MM.1S (cell line): ENCODE results near the gene MST1.

Source experiments
- CTCF ChIP-seq: fragments of 300-600 bp; sonication (generic); IDR thresholded peaks from 2 replicates; pipeline ENCODE4 v1.5.1; 2016; ENCODE audit warnings: antibody characterized with exemption, low read length, mixed read lengths
- EZH2 ChIP-seq: fragments of 300-600 bp; sonication (generic); optimal IDR thresholded peaks from 2 replicates; pipeline ENCODE3; 2017; ENCODE audit warnings: low read depth, mild to moderate bottlenecking, antibody characterized with exemption, low read length, mixed read lengths
- EZH2phosphoT487 ChIP-seq: fragments of 300-600 bp; sonication (generic); IDR thresholded peaks from 2 replicates; pipeline ENCODE4 v1.6.1; 2018; ENCODE audit warnings: antibody characterized with exemption, low read length

- no peak for TF ChIP-seq EZH2
- peak; percentile 10; the same call in 1 of the 2 replicates for TF ChIP-seq CTCF
- no peak for TF ChIP-seq EZH2phosphoT487
Measured at GRCh38 chr3:49656541-49657112, 32.6 kb downstream of the MST1 start.
